Prostate gland (tissue), 2 donors: Measurements from ENCODE around the gene TOR1AIP1. TPM values are rescaled to one million over a fixed set of nuclear protein-coding genes. Genes with fewer than 3 reads are reported as not detected.

ENCODE experiments used
- DNase-seq: peaks from one replicate; pipeline ENCODE4 v3.0.0-alpha.2; 2019; ENCODE audit warnings: low spot score
- H3K27ac ChIP-seq, 2 donors: fragments of 200-600 bp; sonication (generic); 2 replicates each; pipeline ENCODE4 v1.5.1; 2017 to 2019
- H3K27me3 ChIP-seq: fragments of 200-600 bp; sonication (generic); replicated peaks from 2 replicates; pipeline ENCODE4 v1.5.1; 2019; ENCODE audit not compliant: insufficient read depth
- H3K36me3 ChIP-seq, 2 donors: fragments of 200-600 bp; sonication (generic); 1 replicate in 1 of 2; 2 replicates in 1 of 2; pipeline versions ENCODE4 v1.5.1 to v1.8.1; 2017 to 2019
- H3K4me1 ChIP-seq: fragments of 200-600 bp; sonication (generic); replicated peaks from 2 replicates; pipeline ENCODE4 v1.5.1; 2019
- H3K4me3 ChIP-seq, 2 donors: fragments of 200-600 bp; sonication (generic); 2 replicates each; pipeline ENCODE4 v1.5.1; 2017 to 2019
- H3K9me3 ChIP-seq: fragments of 200-600 bp; sonication (generic); 2 replicates; pipeline ENCODE4 v1.5.1; 2017
- CTCF ChIP-seq, 4 experiments: fragments of 200-600 bp in 2 of 4; fragments of 450-650 bp in 2 of 4; sonication (generic) in 2 of 4; IDR thresholded peaks; 1 replicate in 3 of 4; 2 replicates in 1 of 4; pipeline ENCODE4 v1.5.1; 2016 to 2019; ENCODE audit warnings: antibody characterized with exemption in 4 of 4, mild to moderate bottlenecking in 2 of 4, moderate library complexity in 2 of 4
- POLR2A ChIP-seq: fragments of 450-650 bp; IDR thresholded peaks from one replicate; pipeline ENCODE4 v1.6.1; 2016; ENCODE audit warnings: antibody characterized with exemption, mild to moderate bottlenecking
- POLR2AphosphoS5 ChIP-seq: sonication (generic); formaldehyde crosslinking; IDR thresholded peaks from one replicate; pipeline ENCODE4 v1.6.1; 2017; ENCODE audit warnings: antibody characterized with exemption
- WGBS: methylation state at CpG from one replicate; pipeline ENCODE4 v1.1.5; 2018; 5-methylcytosine and 5-hydroxymethylcytosine counted together
- intact Hi-C: fragments of 100-400 bp; cut with DNase I; formaldehyde crosslinking; loops from one replicate; pipeline ENCODE4 v1.14.2; 2022
- total RNA-seq, 2 donors: library from RNA; depleted of rRNA; stranded (reverse); fragments of >200 nt; gene quantifications; one replicate each; pipeline ENCODE4 v1.1.0, GENCODE V29; 2016

Gene TOR1AIP1
- total RNA-seq, 2 donors from 2014 or later: 81.7 to 86.4 TPM

GRCh38 chr1:179856296-179856695 lies 25.8 kb upstream of the TOR1AIP1 start:
- TF ChIP-seq POLR2AphosphoS5 (no peak), CTCF (IDR thresholded peaks at IDR 0.05) (no peak), POLR2A (no peak)
- WGBS: 96% methylated on average over 2 of the region's 2 CpGs
- Histone ChIP-seq H3K4me1 (no peaks in the 10 kb centered on the region), H3K27ac (no peak overlapping the region), H3K36me3 (no peaks in the 10 kb centered on the region), H3K9me3 (no peaks in the 10 kb centered on the region), H3K27me3 (no peaks in the 10 kb centered on the region), H3K4me3 (no peak overlapping the region)
- intact Hi-C loops: no loop called here
- no peak for DNase-seq

- DNase-seq: no peak
- Histone ChIP-seq H3K27ac (no peak overlapping the region), H3K36me3 (no peaks in the 10 kb centered on the region), H3K27me3 (no peaks in the 10 kb centered on the region), H3K9me3 (no peaks in the 10 kb centered on the region), H3K4me1 (no peaks in the 10 kb centered on the region), H3K4me3 (no peak overlapping the region)
- intact Hi-C loops: no loop called here
- TF ChIP-seq CTCF (IDR thresholded peaks at IDR 0.05) (no peak), POLR2AphosphoS5 (no peak), POLR2A (no peak)
- WGBS: 93% methylated on average over 4 of the region's 4 CpGs
Measured at GRCh38 chr1:179857009-179857408, 25.1 kb upstream of the TOR1AIP1 start.

GRCh38 chr1:179860652-179861051 lies 21.4 kb upstream of the TOR1AIP1 start:
- DNase-seq: no peak
- Histone ChIP-seq H3K27me3 (no peaks in the 10 kb centered on the region), H3K36me3 (no peaks in the 10 kb centered on the region), H3K4me1 (no peaks in the 10 kb centered on the region), H3K27ac (no peak overlapping the region), H3K9me3 (no peaks in the 10 kb centered on the region), H3K4me3 (no peak overlapping the region)
- intact Hi-C loops: no loop called here
- no peak for TF ChIP-seq POLR2AphosphoS5
- WGBS: 87% methylated on average over 3 of the region's 3 CpGs

GRCh38 chr1:179865377-179865776 lies 16.7 kb upstream of the TOR1AIP1 start:
- Histone ChIP-seq H3K9me3 (no peaks in the 10 kb centered on the region), H3K4me1 (no peaks in the 10 kb centered on the region), H3K27ac (no peak overlapping the region), H3K27me3 (no peaks in the 10 kb centered on the region), H3K4me3 (no peak overlapping the region), H3K36me3 (no peaks in the 10 kb centered on the region)
- TF ChIP-seq POLR2A (no peak), CTCF (IDR thresholded peaks at IDR 0.05) (no peak), POLR2AphosphoS5 (no peak)
- DNase-seq: no peak
- intact Hi-C loops: loop anchor here (5.0 kb wide), 1 partner anchor 312 kb away; no protein-coding TSS in a partner anchor
- 87% methylated on average over 6 of the region's 6 CpGs for WGBS

GRCh38 chr1:179866616-179867015 lies 15.5 kb upstream of the TOR1AIP1 start:
- no peak for DNase-seq
- TF ChIP-seq CTCF (IDR thresholded peaks at IDR 0.05) (no peak), POLR2A (no peak), POLR2AphosphoS5 (no peak)
- Histone ChIP-seq H3K4me3 (no peak overlapping the region), H3K27ac (no peak overlapping the region), H3K36me3 (no peaks in the 10 kb centered on the region), H3K4me1 (no peaks in the 10 kb centered on the region), H3K9me3 (no peaks in the 10 kb centered on the region), H3K27me3 (no peaks in the 10 kb centered on the region)
- intact Hi-C loops: loop anchor here (5.0 kb wide), 1 partner anchor 311 kb away; no protein-coding TSS in a partner anchor
- WGBS: 68% methylated on average over 7 of the region's 7 CpGs
